GM19035 (cell line): ENCODE measurements around the gene DAPL1.

Experiments used
- ATAC-seq: cut with Tn5 transposase; IDR thresholded peaks from one replicate; pipeline ENCODE4 v1.9.1; 2021; ENCODE audit not compliant: unreplicated experiment

Gene DAPL1

GRCh38 chr2:158776231-158776630, 18.9 kb upstream of the DAPL1 start:
- no peak for ATAC-seq

- no peak for ATAC-seq
Observed at GRCh38 chr2:158777077-158777476, 18.0 kb upstream of the DAPL1 start.

GRCh38 chr2:158778243-158778642, 16.9 kb upstream of the DAPL1 start:
- no peak for ATAC-seq

- ATAC-seq: no peak
Observed at GRCh38 chr2:158779621-158780020, 15.5 kb upstream of the DAPL1 start.

- no peak for ATAC-seq
Observed at GRCh38 chr2:158781353-158781961, 13.7 kb upstream of the DAPL1 start.

- ATAC-seq: no peak
Observed at GRCh38 chr2:158782136-158782535, 13.0 kb upstream of the DAPL1 start.

GRCh38 chr2:158782616-158783015, 12.5 kb upstream of the DAPL1 start:
- no peak for ATAC-seq

- no peak for ATAC-seq
Observed at GRCh38 chr2:158783923-158784322, 11.2 kb upstream of the DAPL1 start.

GRCh38 chr2:158786897-158787296, 8.2 kb upstream of the DAPL1 start:
- no peak for ATAC-seq

GRCh38 chr2:158788951-158789350, 6.2 kb upstream of the DAPL1 start:
- no peak for ATAC-seq

GRCh38 chr2:158796652-158797051, 1.5 kb downstream of the DAPL1 start:
- no peak for ATAC-seq

GRCh38 chr2:158797963-158798700, 3.0 kb downstream of the DAPL1 start:
- ATAC-seq: no peak

GRCh38 chr2:158799181-158799580, 4.1 kb downstream of the DAPL1 start:
- no peak for ATAC-seq

- ATAC-seq: no peak
Observed at GRCh38 chr2:158803506-158803905, 8.4 kb downstream of the DAPL1 start.

- ATAC-seq: no peak
Observed at GRCh38 chr2:158805255-158805654, 10.1 kb downstream of the DAPL1 start.

GRCh38 chr2:158805936-158806335, 10.8 kb downstream of the DAPL1 start:
- no peak for ATAC-seq

GRCh38 chr2:158806941-158807340, 11.8 kb downstream of the DAPL1 start:
- ATAC-seq: no peak

- no peak for ATAC-seq
Observed at GRCh38 chr2:158808426-158808825, 13.3 kb downstream of the DAPL1 start.

GRCh38 chr2:158809816-158810215, 14.7 kb downstream of the DAPL1 start:
- no peak for ATAC-seq

- ATAC-seq: no peak
Observed at GRCh38 chr2:158810731-158811460, 15.8 kb downstream of the DAPL1 start.

GRCh38 chr2:158815166-158815565, 20.0 kb downstream of the DAPL1 start:
- no peak for ATAC-seq

GRCh38 chr2:158815658-158816057, 20.5 kb downstream of the DAPL1 start:
- ATAC-seq: no peak
